GM19395 (cell line): ENCODE measurements around the gene FAM117B.
"Not testable (repeated sequence)": the region's sequence is repeated elsewhere in the genome, so short reads cannot be mapped to it uniquely, and the experiment has no call there.

Experiments used
- ATAC-seq: cut with Tn5 transposase; IDR thresholded peaks from one replicate; pipeline ENCODE4 v1.9.1; 2021; ENCODE audit warnings: mild to moderate bottlenecking, moderate library complexity; ENCODE audit not compliant: unreplicated experiment

FAM117B gene

DNA sequence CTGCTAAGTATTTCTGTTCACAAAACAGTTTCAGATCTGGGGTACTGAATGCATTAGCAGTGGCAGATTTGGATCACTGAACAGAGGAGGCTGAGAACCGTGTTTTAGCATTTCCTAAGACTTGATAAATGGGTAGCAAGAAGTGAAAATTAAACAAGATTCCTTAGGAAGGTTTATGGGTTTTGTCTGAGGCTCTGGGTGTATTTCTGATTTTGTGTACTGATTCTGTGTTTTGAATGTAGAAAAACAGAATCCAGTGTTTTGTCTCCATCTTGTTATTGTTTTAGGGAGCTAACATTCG, 1.4 kb downstream of the FAM117B start:
- no peak for ATAC-seq

DNA sequence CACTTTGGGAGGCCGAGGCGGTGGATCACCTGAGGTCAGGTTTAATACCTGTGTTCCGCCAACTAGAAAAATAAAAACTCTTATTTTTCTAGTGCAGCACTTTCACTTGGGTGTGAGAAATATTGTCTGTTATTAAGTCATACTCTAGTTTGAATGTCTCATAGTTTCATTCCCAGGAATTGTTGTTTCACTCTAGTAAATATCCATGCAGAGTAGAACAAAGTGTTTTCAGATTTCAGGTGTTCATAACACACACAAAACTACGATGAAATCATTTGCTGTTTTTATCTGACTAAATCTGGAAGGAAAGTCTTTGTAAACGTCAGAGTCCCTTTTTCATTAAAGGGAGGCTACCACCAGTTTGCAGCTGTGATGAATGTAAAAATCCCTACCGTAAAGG, 4.0 kb downstream of the FAM117B start:
- ATAC-seq, result no peak

DNA sequence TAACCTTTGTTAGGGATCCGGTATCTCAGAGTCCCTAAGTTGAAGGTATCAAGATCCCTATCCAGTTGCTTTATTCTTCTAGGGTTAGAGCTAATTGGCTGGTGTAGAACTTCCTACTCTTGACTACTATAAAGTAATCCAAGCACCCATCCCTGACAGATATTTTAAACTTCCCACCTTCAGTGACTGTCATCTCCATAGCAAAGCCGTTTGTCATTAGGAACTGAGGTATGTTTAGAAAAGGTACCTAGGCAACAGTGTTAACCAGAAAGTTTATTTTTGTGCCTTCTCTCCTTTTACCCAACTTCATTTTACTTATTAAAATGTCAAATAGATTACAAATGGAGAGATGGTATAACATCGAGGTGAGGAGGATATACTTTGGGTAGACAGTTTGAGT, 4.5 kb downstream of the FAM117B start:
- no peak for ATAC-seq

DNA sequence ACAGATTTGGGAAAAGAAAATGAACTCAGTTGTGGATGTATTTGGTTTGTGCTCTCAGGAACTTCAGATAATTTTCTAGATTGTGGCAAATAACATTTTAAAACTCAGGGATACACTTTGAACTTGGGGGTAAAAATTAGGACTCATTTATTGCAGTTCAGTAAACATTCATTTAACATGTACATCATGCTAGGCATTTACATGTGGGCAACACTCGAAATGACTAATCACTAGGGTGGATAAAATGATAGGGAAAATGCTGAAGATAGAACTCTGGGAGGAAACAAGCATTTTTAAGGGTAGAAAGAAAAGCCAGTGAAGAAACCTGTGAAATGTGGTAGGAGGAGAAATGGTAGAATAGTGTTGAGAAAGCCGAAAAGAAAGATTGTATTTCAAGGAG, 7.8 kb downstream of the FAM117B start:
- no peak for ATAC-seq

DNA sequence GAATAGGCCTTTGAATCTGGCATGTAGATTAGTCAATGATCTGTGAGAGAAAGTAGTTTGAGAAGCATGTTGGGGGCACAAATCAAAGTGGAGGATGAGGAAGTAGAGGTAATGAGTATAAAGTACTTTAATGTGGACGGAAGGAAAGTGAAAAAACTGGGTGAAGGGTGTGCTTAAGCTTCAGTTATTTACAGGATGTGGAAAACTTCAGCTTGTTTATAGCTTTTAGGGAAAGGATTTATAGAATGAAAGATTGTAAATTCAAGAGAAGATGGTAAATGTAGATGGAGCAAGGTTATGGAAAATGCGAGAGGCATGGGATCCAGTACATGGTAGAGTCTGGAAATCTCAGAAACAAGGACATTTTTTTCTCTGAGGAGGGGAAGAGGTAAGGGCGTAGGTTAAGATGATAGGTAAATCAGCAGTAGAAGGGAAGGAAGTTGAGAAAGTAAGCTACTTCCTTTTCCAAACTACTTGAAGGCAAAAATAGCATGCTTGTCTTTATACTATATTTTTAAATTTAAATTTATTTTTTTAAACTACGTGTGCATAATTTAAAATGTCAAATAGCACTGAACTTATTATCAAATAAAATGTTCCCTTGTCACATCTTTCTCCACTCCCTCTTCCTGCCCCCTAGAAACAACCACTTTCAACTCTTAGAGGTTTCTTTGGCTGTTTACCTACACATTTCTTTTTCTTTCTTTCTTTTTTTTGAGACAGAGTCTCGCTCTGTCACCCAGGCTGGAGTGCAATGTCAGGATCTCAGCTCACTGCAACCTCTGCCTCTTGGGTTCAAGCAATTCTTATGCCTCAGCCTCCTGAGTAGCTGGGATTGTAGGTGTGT, 8.5 kb downstream of the FAM117B start:
- ATAC-seq, result no peak

DNA sequence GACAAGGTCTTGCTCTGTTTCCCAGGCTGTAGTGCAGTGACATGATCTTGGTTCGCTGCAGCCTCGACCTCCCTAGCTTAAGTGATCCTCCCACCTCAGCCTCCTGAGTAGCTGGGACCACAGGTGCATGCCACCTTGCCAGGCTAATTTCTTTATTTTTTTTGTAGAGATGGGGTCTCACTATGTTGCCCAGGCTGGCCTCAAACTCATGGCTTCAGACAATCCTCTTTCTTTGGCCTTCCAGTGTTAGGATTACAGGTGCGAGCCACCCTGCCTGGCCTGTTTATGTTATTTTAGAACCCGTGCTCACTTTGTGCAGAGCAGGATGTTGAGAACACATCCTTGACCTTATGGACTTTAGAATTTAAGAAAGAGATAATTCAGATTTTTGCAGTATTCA, 17.4 kb downstream of the FAM117B start:
- no peak for ATAC-seq

DNA sequence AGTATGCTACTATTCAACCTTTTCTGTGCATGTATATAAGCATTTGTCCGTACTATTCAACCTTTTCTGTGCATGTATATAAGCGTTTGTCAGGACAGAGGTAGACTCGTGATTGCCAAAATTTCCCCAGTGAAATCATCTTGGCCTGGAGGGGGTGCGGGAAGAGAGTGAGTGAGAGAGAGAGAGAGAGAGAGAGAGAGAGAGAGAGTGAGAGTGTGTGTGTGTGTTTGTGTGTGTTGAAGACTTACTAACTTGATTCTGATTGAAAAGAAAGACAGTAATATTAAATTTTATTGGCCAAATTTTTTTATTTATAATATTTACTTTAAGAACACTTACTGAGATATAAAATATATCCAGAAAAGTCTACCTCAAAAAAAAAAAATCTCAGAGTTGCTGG, 19.1 kb downstream of the FAM117B start:
- ATAC-seq, result no peak

DNA sequence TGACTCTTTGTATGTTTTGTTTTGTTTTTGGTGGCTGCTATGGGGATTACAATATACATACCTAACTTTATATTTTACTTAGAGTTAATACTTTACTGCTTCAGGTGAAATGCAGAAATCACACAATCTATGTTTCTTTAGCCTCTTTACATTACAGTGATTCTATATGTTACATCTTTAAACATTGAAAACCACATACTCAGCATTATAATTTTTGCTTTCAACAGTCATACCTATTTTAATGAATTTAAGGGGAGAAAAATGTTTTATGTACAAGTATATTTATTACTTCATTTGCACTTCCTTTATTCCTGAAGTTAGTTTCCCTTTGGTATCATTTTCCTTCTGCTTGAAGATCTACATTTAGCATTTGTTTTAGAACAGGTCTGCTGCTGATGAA, 23.1 kb downstream of the FAM117B start:
- ATAC-seq, result no peak

DNA sequence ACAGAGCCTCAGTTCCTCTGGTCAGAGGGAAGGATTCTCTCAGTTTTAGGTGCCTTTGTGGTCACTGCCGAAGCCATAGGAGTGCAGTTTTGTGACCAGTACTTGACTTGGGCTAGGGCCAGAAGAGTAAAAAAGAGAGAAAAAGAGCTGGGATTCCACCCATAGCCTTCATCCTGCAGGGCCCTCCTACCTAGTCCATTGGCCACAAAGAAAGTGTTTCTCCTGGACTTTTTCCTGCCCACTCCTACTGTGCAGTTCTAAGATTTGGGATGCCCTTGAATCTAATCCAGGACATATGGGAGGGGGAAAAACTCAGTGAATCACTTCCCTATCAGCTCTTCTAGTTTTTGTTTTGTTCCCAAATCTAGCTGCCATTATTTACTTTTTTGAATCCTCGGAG, 26.0 kb downstream of the FAM117B start:
- no peak for ATAC-seq

DNA sequence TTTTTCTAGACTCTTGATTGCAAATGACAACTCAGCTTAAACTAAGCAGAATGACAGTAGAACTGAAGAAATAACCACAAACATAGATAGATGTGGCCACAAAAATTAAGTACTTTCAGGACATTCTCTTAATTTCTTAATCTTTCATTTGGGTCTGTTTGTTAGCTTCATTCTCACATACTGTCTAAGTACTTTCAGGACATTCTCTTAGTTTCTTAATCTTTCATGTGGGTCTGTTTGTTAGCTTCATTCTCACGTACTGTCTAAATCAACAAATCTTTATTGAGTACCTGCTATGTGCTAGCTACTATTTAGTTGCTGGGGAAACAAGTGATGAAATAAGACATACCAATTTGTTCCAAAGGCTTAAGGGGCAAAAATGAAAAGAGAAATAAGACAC, 35.1 kb downstream of the FAM117B start:
- ATAC-seq, result no peak

DNA sequence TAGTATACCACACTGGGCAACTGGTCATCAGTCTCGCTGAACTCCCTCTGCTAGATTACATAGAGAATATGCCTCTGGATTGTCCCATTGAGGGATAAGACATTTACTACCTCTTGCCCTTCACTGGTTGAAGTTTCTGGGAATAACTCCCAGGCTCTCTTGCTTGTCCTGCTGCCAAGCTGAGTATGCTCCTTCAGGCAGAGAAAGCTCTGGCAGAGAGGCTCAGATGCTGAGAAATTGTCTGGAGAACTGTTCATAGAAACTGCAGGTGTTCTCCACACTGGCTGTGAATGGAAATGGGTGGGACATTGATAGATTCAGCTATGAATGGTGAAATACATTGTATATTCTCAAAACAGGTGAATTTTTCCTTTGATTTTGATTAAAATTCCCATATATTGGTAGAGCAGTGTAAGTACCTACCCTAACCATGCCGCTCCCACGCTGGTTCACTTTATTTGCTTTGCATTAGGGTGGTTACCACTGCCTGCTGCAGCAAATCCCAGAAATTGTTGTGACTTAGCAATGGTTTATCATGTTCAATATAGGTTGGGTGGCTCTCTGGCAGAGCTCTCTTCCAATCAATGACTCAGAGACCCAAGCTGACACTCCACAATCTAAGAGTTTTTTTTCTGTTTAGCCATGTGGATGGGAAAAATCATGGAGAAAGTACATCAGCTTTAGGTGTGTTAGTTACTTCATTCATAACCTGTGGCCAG, 36.7 kb downstream of the FAM117B start:
- no peak for ATAC-seq

DNA sequence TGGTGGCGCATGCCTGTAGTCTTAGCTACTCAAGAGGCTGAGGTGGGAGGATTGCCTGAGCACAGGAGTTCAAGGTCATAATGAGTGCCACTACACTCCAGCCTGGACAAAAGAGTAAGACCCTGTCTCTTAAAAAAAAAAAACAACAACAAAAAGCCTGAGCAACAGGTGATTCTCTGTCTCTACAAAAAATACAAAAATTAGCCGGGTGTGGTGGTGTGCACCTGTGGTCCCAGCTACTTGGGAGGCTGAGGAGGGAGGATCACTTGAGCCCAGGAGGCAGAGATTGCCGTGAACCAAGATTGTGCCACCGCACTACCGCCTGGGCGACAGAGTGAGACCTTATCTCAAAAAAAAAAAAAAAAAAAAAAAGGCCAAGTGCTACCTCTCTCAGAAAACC, 40.3 kb downstream of the FAM117B start:
- not testable (repeated sequence) for ATAC-seq

DNA sequence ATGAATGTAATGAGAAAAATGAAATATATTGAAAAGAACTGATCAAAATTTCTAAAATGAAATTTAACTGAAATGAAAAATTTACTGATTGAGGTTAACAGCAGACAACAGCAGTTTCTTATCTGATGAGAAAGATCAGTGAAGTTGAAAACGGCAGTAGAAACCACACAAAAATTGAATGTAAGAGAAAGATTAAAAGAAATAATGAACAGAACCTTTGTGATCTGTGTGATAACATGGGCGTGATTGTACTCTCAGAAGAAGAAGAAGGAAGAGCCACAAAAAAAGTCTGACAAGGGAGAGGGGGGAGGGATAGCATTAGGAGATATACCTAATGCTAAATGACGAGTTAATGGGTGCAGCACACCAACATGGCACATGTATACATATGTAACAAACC, 45.2 kb downstream of the FAM117B start:
- no peak for ATAC-seq

DNA sequence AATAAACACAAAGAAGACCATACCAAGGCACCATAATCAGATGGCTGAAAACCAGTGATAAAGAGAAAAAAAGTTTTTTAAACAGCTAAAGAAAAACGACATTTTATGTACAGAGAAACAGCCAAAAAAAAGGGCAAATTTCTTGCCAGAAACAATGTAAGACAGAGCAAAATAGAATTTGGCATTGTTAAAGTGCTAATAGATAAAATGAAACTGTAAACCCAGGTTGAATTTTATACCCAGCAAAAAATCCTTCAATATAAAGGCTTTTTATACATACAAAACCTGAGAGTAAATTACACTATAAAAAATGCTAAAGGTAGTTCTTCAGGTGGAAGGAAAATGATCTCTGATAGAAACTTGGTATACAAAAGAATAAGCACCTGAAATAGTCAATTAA, 45.7 kb downstream of the FAM117B start:
- no peak for ATAC-seq

DNA sequence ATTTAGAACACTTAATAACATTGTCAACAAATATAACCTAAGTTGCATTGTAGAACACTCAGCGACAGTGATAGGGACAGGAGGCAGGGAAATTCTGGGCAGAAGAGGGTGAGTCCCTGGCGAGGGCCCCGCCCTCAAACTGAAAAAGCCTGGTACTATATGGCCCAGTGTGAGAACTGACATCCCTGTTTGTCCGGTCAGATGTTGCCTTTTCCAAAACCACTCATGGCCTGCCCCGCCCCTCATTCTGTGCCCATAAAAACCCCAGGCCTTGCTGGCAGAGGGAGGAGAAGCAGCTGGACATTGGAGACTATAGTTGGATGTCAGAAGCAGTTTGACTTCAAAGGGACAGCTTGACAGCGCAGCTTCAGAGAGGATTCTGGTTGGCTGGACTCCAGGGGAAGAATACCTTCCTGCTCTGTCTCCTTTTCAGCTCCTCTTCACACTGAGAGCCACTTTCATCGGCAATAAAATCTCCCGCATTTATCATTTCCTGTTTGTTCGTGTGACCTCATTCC, 47.0 kb downstream of the FAM117B start:
- ATAC-seq, result no peak

DNA sequence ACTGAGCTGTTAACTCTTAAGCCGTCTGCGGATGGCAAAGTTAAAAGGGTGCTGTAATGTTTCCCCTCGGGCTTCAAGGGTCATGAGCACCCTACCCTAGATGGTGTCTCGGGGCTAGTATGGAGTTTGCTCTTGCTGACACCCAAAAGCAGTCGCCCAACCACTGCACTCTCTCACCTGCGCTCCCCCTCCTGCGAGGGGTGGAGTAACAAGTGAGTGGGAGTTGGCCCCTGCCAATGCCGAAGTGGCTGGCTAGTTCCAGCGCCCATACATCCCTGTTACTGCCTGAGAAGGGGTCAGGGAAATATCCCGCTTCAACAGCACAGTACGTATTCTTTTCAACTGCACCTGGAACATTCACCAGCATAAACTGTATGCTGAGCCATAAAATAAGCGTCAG, 47.5 kb downstream of the FAM117B start:
- no peak for ATAC-seq

DNA sequence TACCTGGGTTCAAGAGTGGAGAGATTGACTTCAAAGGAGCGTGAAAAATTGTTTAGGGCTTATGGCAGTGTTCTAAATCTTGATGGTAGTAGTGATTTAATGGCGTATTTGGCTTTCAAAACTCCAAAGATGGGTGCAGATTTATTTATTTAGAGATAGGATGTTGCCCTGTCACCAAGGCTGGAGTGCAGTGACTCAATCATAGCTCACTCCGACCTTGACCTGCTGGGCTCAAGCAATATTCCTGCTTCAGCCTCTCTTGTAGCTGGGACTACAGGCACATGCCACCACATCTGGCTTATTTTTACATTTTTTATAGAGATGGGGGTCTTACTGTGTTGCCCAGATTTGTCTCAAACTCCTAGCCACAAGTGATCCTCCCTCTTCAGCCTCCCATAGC, 52.5 kb downstream of the FAM117B start:
- no peak for ATAC-seq

DNA sequence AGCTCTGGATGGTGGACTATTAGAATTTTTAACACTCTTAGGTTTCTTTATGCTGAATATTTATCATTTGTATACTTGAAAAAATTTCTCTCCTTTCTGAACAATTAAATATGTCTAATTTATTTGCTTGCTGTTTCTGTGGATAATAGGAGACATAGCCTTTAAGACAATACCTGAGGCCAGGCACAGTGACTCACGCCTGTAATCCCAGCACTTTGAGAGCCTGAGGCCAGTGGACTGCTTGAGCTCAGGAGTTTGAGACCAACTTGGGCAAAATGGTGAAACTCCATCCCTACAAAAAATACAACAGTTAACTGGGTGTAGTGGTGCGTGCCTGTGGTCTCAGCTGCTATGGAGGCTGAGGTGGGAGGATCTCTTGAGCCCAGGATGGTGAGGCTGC, 54.7 kb downstream of the FAM117B start:
- ATAC-seq, result no peak

DNA sequence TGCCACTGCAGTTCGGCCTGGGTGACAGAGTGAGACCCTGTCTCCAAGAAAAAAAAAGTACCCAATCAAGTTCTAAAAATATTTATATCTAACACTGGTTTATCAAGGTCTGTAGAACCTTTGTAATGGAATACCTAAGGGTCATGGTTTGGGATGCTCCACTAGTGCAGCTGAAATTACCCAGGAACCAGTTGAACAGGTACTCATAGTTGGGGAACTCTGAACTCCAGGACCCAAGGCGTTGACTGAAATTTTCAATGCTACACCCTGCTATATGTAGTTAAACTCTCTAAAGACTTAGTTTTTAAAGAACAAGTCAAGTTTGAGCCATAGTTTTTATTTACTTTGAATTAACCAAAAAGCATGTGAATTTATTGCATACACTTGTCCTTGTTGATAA, 55.1 kb downstream of the FAM117B start:
- no peak for ATAC-seq

DNA sequence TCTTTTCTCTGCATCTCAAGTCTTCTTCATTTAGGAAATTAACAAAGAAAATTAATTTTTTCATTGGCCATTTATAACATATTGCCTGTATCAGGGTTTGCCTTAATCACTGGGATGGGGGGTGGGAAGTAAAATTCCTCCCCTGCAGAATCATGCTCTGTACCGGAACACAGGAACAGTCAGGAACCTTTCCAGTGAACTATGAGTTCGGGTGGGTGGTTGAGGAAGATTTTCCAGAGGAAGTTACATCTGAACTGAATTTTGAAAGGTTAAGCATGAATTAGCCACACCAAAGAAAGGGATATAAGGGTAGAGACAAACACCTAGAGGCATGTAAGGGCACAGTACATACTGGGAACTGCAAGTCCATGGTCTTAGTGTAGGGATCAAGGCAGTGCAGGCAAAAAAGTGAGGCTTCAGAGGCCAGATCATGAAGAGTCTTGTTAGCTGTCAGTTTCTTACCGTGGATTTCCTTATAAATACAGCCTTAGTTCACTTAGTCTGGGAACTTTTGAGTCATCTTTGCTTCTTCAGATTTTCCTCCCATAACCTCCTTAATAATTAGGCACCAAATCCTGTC, 55.6 kb downstream of the FAM117B start:
- no peak for ATAC-seq

DNA sequence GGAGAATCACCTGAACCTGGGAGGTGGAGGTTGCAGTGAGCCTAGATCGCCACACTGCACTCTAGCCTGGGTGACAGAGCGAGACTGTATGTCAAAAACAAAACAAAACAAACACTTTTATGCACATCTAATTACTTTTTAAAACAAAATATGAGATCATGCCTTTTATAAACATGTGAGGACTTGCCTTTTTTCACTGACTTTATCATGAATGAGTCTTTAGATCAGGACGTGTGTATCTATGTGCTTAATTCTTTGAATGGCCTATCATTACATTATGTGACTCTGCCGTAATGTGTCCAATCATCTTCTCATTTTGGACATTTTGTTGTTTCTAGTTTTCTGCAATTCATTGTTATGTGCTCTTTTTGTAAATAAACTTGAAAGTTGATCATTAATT, 58.7 kb downstream of the FAM117B start:
- ATAC-seq, result no peak

DNA sequence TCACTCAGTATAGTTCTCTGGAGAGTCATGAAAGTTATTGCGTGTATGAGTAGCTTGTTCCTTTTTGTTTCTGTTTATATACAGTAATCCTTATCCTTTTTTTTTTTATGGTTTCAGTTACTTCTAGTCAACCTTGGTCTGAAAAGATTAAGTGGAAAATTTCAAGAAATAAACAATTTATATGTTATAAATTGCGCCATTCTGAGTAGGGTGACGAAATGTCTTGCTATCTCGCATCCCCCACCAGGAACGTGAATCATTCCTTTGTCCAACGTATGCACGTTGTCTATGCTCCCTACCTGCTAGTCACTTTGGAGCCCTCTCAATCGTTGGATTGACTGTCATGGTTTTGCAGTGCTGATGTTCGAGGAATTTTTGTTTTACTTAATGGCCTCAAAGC, 60.4 kb downstream of the FAM117B start:
- no peak for ATAC-seq
